VCaP (cell line): ENCODE measurements around the gene CHI3L1.

Experiments
- H3K27ac ChIP-seq: fragments of 450-650 bp; 2 replicates; pipeline ENCODE4 v1.5.1; 2017
- CTCF ChIP-seq: fragments of 450-650 bp; conservative IDR thresholded peaks from 2 replicates; pipeline ENCODE4 v1.5.1; 2017; ENCODE audit warnings: mild to moderate bottlenecking, moderate library complexity

Gene CHI3L1

GRCh38 chr1:203161703-203162102, 24.8 kb downstream of the CHI3L1 start:
- no peak overlapping the region for H3K27ac ChIP-seq
- TF ChIP-seq CTCF: no peak

DNA sequence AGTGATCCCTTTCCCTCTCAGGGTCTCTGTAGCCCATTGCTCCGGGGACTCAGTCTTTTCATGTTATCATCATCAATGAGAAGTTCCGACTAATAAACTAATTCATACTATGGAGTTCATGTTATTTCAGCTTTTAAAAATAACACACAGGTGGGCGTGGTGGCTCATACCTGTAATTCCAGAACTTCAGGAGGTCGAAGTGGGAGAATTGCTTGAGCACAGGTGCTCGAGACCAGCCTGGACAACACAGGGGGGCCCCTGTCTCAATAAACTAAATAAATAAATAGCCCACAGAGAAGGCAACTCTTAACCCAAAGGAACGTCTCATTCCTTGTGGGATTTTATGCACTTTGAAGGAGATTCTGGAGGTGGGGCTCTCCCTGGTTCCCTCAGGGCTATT, 25.3 kb downstream of the CHI3L1 start:
- TF ChIP-seq CTCF: no peak
- no peak overlapping the region for H3K27ac ChIP-seq

- no peak overlapping the region for H3K27ac ChIP-seq
- no peak for TF ChIP-seq CTCF
Measured at GRCh38 chr1:203159844-203160243, 26.7 kb downstream of the CHI3L1 start.

GRCh38 chr1:203158960-203159665, 27.4 kb downstream of the CHI3L1 start:
- TF ChIP-seq CTCF: no peak
- H3K27ac ChIP-seq: no peak overlapping the region

DNA sequence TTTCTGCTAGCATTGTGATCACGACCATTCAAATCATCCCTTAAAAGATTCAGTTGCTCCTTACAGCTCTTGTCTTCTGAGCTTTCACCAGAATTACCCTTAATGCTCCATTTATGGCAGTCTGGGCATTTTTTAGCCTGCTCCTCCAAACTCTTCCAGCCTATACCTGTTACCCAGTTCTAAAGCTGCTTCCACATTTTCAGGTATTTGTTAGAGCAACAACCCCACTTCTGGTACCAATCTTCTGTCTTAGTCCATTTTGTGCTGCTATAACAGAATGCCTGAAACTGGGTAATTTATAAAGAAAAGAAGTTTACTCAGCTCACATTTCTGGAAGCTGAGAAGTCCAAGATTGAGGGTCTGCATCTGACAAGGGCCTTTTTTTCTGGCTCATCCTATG, 28.1 kb downstream of the CHI3L1 start:
- TF ChIP-seq CTCF: no peak
- H3K27ac ChIP-seq: no peak overlapping the region

GRCh38 chr1:203156280-203156679, 30.2 kb downstream of the CHI3L1 start:
- no peak for TF ChIP-seq CTCF
- H3K27ac ChIP-seq: no peak overlapping the region

DNA sequence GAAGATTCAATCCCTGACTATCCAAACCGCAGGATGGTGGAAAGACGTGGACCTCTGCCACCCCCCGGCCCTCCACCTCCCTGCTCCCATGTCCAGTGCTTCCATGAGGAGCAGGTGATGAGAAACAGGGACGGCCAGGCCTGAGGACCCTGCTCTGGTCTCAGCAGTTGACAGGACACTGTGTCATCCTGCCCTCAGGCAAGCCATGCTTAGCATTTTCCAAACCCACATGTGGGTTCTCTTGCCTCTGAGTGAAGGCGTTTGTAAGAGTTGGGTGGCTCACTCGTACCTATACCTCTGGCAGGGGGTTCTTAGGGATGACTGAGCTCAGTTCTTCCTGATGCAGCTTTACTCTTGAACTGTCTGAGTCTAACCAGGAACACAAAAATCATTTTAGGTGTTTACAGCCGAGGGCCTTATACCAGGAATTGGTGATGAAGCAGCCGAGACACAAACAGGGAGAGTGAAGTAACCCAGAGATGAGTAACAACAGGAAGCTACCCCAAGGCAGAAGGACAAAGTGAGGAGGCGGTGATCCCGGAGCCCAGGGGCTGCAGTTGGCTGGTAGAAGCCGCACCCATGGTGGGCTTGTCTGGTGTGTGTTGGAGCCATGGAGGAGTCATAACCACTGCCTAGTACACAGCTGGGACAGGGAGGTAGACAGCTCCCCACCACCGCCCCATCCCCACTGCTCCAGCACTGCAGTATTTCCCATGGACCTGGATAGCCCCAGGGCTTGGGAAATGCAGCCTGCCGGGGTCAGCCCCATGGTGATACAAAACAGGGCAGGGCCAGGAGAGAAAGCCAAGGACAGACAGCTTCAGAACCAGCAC, 32.3 kb downstream of the CHI3L1 start:
- H3K27ac ChIP-seq: peak overlapping the region; percentile 57
- TF ChIP-seq CTCF: no peak
